Keratinocyte (primary cell): Measurements from ENCODE around the gene MOCS1. TPM values are rescaled to one million over a fixed set of nuclear protein-coding genes. Genes with fewer than 3 reads are reported as not detected.

Source experiments
- DNase-seq: peaks from one replicate; pipeline ENCODE4 v3.0.0-alpha.2; 2011; ENCODE audit warnings: low read depth, missing footprints, low spot score
- FAIRE-seq: peaks from 2 replicates; lab custom pipeline; 2011; peaks lifted over from hg19 to GRCh38; lab: Jason Lieb, UNC
- H2AFZ ChIP-seq: 2 replicates; pipeline ENCODE4 v1.6.0; 2012; ENCODE audit warnings: low read length, control low read depth, inconsistent platforms; ENCODE audit not compliant: control insufficient read depth
- H3K27ac ChIP-seq: 2 replicates; pipeline ENCODE4 v1.5.1; 2011; ENCODE audit warnings: low read length; ENCODE audit not compliant: control insufficient read depth, insufficient read depth
- H3K27me3 ChIP-seq: 3 replicates; pipeline ENCODE4 v1.6.0; 2011; ENCODE audit warnings: low read length; ENCODE audit not compliant: control insufficient read depth, insufficient read depth; ENCODE audit errors: extremely low read depth
- H3K36me3 ChIP-seq, 2 experiments: 2 replicates in 1 of 2; 3 replicates in 1 of 2; pipeline ENCODE4 v1.5.1; 2011; ENCODE audit warnings: low read length in 2 of 2, mild to moderate bottlenecking in 1 of 2; ENCODE audit not compliant: control insufficient read depth in 2 of 2, insufficient read depth in 2 of 2; ENCODE audit errors: extremely low read depth in 1 of 2
- H3K4me1 ChIP-seq: 3 replicates; pipeline ENCODE4 v1.5.1; 2011; ENCODE audit warnings: low read length; ENCODE audit not compliant: control insufficient read depth, insufficient read depth; ENCODE audit errors: extremely low read depth
- H3K4me2 ChIP-seq: 3 replicates; pipeline ENCODE4 v1.6.0; 2011; ENCODE audit warnings: low read depth, low read length; ENCODE audit not compliant: control insufficient read depth, insufficient read depth; ENCODE audit errors: extremely low read depth
- H3K4me3 ChIP-seq, 3 experiments: fragments of 200-600 bp in 1 of 3; sonication (generic) in 1 of 3; 2 replicates in 2 of 3; 3 replicates in 1 of 3; pipeline ENCODE4 v1.5.1; 2011 to 2016; ENCODE audit warnings: low read length in 3 of 3, mild to moderate bottlenecking in 3 of 3, control low read depth in 2 of 3, inconsistent platforms in 1 of 3, low read depth in 1 of 3, mixed read lengths in 1 of 3, mixed run types in 1 of 3, moderate library complexity in 1 of 3; ENCODE audit not compliant: control insufficient read depth in 2 of 3, insufficient read depth in 2 of 3; ENCODE audit errors: extremely low read depth in 1 of 3
- H3K79me2 ChIP-seq: 2 replicates; pipeline ENCODE4 v1.6.0; 2012; ENCODE audit warnings: low read length; ENCODE audit not compliant: control insufficient read depth, insufficient read depth
- H3K9ac ChIP-seq: 3 replicates; pipeline ENCODE4 v1.6.0; 2011; ENCODE audit warnings: low read length; ENCODE audit not compliant: control insufficient read depth, insufficient read depth; ENCODE audit errors: extremely low read depth
- H3K9me1 ChIP-seq: 3 replicates; pipeline ENCODE4 v1.6.0; 2011; ENCODE audit warnings: low read length; ENCODE audit not compliant: control insufficient read depth, insufficient read depth; ENCODE audit errors: extremely low read depth
- H3K9me3 ChIP-seq: 2 replicates; pipeline ENCODE4 v1.5.1; 2012; ENCODE audit warnings: low read depth, low read length; ENCODE audit not compliant: control insufficient read depth
- H4K20me1 ChIP-seq: 3 replicates; pipeline ENCODE4 v1.6.0; 2011; ENCODE audit warnings: low read length; ENCODE audit not compliant: control insufficient read depth, insufficient read depth; ENCODE audit errors: extremely low read depth
- CTCF ChIP-seq, 3 experiments: IDR thresholded peaks in 1 of 3; conservative IDR thresholded peaks in 1 of 3; optimal IDR thresholded peaks in 1 of 3; 2 replicates in 2 of 3; 3 replicates in 1 of 3; pipeline versions ENCODE3 to v1.5.1; 2011; ENCODE audit warnings: low read length in 3 of 3, mild to moderate bottlenecking in 3 of 3, moderate library complexity in 2 of 3, control low read depth in 1 of 3, inconsistent platforms in 1 of 3; ENCODE audit not compliant: insufficient read depth in 2 of 3; ENCODE audit errors: extremely low read depth in 1 of 3
- EZH2 ChIP-seq: IDR thresholded peaks from one replicate; pipeline ENCODE4 v1.6.1; 2012; ENCODE audit warnings: inconsistent platforms, mild to moderate bottlenecking, low read length, moderate library complexity
- dilution Hi-C: fragments of 300-500 bp; cut with MboI; formaldehyde crosslinking; loops from one replicate; pipeline ENCODE4 v1.7.0; 2020; ENCODE audit warnings: low sequenced_read_pairs; ENCODE audit not compliant: extremely low pct_ligation_motif_present
- polyA plus RNA-seq, 5 experiments: library from polyadenylated mRNA; depleted of rRNA in 3 of 5; stranded (reverse) in 3 of 5; stranded (forward) in 1 of 5; unstranded in 1 of 5; fragments of >200 nt; gene quantifications; 1 replicate in 1 of 5; 2 replicates in 3 of 5; 3 replicates in 1 of 5; pipeline versions ENCODE4 v1.2.1 to v1.2.3, GENCODE V29; 2011 to 2012; ENCODE audit warnings: missing spikeins in 2 of 5, low read depth in 1 of 5, low replicate concordance in 1 of 5

Gene MOCS1
- polyA plus RNA-seq, 1 donor (not counting 4 experiments of a cell fraction or from before 2014, with no cell fraction given) = 2.2 TPM

GRCh38 chr6:39920157-39920556 is 14.1 kb downstream of the MOCS1 start:
- no peak for DNase-seq
- dilution Hi-C loops = no loop called here
- Histone ChIP-seq H3K4me3 (no peak overlapping the region), H3K36me3 (peaks cover 0 to 2% of the 10 kb centered on the region in 2 experiments), H3K27me3 (no peaks in the 10 kb centered on the region), H3K4me2 (no peak overlapping the region), H3K79me2 (no peaks in the 10 kb centered on the region), H3K4me1 (peaks cover 11% of the 10 kb centered on the region), H3K27ac (no peak overlapping the region), H3K9me3 (no peaks in the 10 kb centered on the region), H4K20me1 (no peaks in the 10 kb centered on the region), H3K9me1 (no peaks in the 10 kb centered on the region), H2AFZ (no peak overlapping the region), H3K9ac (no peak overlapping the region)
- TF ChIP-seq CTCF (optimal IDR thresholded peaks at IDR 0.05 in 1 of 3, IDR thresholded peaks at IDR 0.05 in 1 of 3, conservative IDR thresholded peaks at IDR 0.05 in 1 of 3; ENCODE audit: extremely low read depth in 1 of 3, insufficient read depth in 2 of 3, low read length in 3 of 3) = no peak
- no peak for TF ChIP-seq EZH2
- FAIRE-seq = no peak

GRCh38 chr6:39918831-39919230 is 15.4 kb downstream of the MOCS1 start:
- DNase-seq (no peak), FAIRE-seq (no peak)
- TF ChIP-seq CTCF (optimal IDR thresholded peaks at IDR 0.05 in 1 of 3, IDR thresholded peaks at IDR 0.05 in 1 of 3, conservative IDR thresholded peaks at IDR 0.05 in 1 of 3; ENCODE audit: extremely low read depth in 1 of 3, insufficient read depth in 2 of 3, low read length in 3 of 3) (no peak), EZH2 (no peak)
- no peaks in the 10 kb centered on the region for H3K9me3 ChIP-seq
- H2AFZ ChIP-seq = no peak overlapping the region
- H4K20me1 ChIP-seq = no peaks in the 10 kb centered on the region
- no peak overlapping the region for H3K27ac ChIP-seq
- H3K79me2 ChIP-seq = no peaks in the 10 kb centered on the region
- H3K9me1 ChIP-seq = no peaks in the 10 kb centered on the region
- peaks cover 9% of the 10 kb centered on the region for H3K4me1 ChIP-seq
- H3K27me3 ChIP-seq = no peaks in the 10 kb centered on the region
- no peak overlapping the region for H3K4me3 ChIP-seq
- peaks cover 0 to 2% of the 10 kb centered on the region in 2 experiments for H3K36me3 ChIP-seq
- no peak overlapping the region for H3K4me2 ChIP-seq
- H3K9ac ChIP-seq = no peak overlapping the region
- dilution Hi-C loops = no loop called here
